ENCODE results near the gene FBN1.

FBN1 gene

DNA sequence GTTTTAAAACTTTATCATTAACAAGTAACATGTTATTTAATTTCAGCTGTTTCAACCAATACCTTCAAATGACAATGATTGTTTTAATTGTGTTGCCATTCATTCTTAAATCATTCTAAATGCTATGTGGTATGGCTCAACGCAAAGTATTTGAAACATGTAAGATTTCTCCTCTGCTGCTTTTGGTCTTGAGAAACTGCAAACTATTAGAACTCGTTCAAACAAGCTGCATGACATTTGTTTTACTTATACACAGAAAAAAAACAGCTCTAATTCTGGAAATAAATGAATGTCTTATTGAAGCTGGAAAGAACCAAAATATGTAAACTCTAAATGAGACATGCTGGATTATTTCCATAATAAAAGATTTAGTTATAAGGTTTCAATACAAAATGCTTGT lies 29.3 kb downstream of the FBN1 start:
- Mint-ChIP-seq H3K36me3 (no peaks in the 10 kb centered on the region), H3K9me3 (no peaks in the 10 kb centered on the region), H3K4me3 (no peak overlapping the region), H3K27ac (no peak overlapping the region), H3K4me1 (no peaks in the 10 kb centered on the region)
- DNase-seq (ENCODE audit: low spot score in 2 of 2) (no peak), ATAC-seq (no peak)

GRCh38 chr15:48614051-48614450 lies 31.5 kb downstream of the FBN1 start:
- no peaks in the 10 kb centered on the region for H3K36me3 Mint-ChIP-seq
- H3K27ac Mint-ChIP-seq: no peak overlapping the region
- no peaks in the 10 kb centered on the region for H3K4me1 Mint-ChIP-seq
- no peak for ATAC-seq
- H3K9me3 Mint-ChIP-seq: no peaks in the 10 kb centered on the region
- H3K4me3 Mint-ChIP-seq: no peak overlapping the region
- no peak for DNase-seq (ENCODE audit: low spot score in 2 of 2)

DNA sequence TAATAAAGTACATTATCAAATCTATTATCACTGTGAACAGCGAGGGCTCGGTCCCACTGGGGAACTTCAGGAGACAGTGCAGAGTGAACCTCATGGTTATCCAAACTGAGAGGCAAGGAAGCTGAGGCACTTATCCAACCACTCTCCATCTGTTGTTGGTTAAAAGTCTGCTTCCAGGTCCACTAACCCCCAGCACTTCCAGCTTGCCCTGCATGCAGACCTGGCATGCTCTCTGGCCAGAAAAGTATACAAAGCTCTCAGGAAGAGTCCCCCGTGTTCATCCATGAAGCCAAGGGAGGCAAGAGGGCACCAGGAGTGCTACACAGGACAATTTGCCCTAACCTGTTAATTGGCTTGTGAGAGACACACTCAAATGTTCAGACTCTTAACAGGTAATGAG lies 36.0 kb downstream of the FBN1 start:
- no peak overlapping the region for H3K4me3 Mint-ChIP-seq
- H3K27ac Mint-ChIP-seq: no peak overlapping the region
- no peaks in the 10 kb centered on the region for H3K36me3 Mint-ChIP-seq
- ATAC-seq (no peak), DNase-seq (ENCODE audit: low spot score in 2 of 2) (no peak)
- H3K9me3 Mint-ChIP-seq: no peaks in the 10 kb centered on the region
- no peaks in the 10 kb centered on the region for H3K4me1 Mint-ChIP-seq

DNA sequence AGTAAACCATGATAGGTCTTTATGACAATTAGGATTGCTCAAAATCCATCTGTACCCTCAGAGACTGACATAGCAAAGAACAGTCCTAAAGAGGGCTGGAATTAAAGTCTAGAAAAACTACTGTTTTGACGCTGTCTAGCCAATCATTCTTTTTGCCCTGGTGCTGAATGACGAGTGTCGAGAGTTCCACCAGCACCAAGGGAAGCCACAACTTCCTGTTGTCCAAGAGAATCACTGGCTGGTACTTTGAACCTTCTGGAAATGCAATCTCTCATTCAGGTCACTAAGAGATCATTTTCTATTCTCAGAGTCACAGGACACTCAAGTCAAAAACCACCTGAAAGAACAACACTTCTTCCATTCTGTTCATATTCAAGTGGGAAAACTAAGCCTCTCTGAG lies 37.7 kb downstream of the FBN1 start:
- ATAC-seq: no peak
- H3K9me3 Mint-ChIP-seq: no peaks in the 10 kb centered on the region
- no peaks in the 10 kb centered on the region for H3K4me1 Mint-ChIP-seq
- no peak overlapping the region for H3K27ac Mint-ChIP-seq
- no peak overlapping the region for H3K4me3 Mint-ChIP-seq
- no peaks in the 10 kb centered on the region for H3K36me3 Mint-ChIP-seq
- DNase-seq (ENCODE audit: low spot score in 2 of 2): no peak

DNA sequence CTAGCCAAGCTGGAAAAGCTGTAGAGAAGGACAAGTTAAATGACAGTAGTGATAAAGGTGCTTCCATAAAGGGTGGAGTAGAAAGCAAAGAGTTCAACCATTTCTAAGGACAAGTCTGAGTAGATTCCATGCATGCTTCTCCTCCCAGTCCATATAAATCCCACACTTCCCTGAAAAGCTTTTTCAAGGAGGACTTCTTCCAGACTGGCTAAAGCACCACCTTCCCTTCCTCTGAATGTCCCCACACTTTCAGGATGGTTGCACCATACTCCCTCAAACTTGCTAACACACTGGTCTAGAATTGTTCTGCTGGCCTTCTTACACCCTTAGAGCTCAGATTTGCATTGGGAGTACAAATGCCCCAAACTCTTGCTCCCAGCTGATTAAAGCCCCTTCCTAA lies 40.9 kb downstream of the FBN1 start:
- Mint-ChIP-seq H3K4me3 (no peak overlapping the region), H3K4me1 (no peaks in the 10 kb centered on the region), H3K36me3 (no peaks in the 10 kb centered on the region), H3K9me3 (no peaks in the 10 kb centered on the region), H3K27ac (no peak overlapping the region)
- DNase-seq (ENCODE audit: low spot score in 2 of 2) (no peak), ATAC-seq (no peak)

GRCh38 chr15:48603922-48604321 lies 41.6 kb downstream of the FBN1 start:
- Mint-ChIP-seq H3K9me3 (no peaks in the 10 kb centered on the region), H3K4me1 (no peaks in the 10 kb centered on the region), H3K36me3 (no peaks in the 10 kb centered on the region), H3K27ac (no peak overlapping the region), H3K4me3 (no peak overlapping the region)
- no peak for DNase-seq (ENCODE audit: low spot score in 2 of 2)
- ATAC-seq: no peak

DNA sequence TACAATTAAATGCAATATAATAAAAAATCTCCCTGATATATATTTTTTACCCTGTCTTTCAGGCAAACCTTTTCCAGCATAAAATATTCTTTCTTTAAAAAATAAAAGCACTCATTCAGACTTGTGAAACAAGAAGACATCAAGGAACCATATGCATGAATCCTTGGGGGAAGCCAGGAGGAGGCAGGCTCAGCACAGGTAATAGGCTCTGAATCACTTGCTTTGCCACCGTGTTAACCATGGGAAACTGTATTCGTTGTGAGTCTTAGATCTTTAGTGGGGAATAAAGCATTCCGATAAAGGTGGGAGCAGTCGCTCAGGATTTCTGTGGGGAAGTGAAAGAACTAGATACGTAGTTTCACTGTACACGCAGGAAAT lies 42.4 kb downstream of the FBN1 start:
- DNase-seq (ENCODE audit: low spot score in 2 of 2) (no peak), ATAC-seq (no peak)
- Mint-ChIP-seq H3K9me3 (no peaks in the 10 kb centered on the region), H3K36me3 (no peaks in the 10 kb centered on the region), H3K27ac (no peak overlapping the region), H3K4me3 (no peak overlapping the region), H3K4me1 (no peaks in the 10 kb centered on the region)

DNA sequence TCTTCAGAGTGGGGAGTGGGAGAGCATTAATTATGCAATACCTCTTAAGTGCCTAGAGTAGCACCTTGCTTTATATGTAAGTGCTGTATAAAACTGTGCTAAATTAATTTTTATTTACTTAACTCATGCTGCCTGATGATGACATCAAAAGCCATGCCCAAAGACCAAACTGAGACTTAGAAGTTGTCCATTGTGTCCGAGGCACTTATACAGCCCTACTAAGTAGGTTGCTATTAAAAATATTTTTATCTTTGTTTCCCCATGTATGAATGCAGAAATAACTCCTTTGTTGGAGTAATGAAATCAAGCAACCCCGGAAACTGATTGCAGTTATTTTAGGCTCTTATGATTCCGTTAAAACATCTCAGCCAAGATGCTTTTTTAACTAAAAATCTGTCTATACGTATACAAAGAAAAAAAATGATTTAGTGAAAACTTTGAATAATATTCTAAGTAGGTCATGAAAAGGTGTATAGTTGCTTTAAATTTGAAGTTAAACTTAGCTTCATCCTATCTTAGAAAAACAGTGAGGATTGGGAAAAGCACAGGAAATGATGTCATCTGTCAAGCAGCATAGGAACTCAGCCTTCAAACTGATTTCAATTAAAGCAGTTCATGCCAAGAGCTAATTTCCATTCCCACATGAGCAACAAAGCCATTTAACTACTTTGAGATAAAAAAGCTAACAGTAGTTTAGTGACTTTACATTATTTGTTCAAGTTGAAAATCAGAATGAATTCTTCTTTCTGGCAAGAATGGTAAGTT lies 43.0 kb downstream of the FBN1 start:
- no peak for ATAC-seq
- no peak for DNase-seq (ENCODE audit: low spot score in 2 of 2)
- Mint-ChIP-seq H3K36me3 (no peaks in the 10 kb centered on the region), H3K4me1 (no peaks in the 10 kb centered on the region), H3K4me3 (no peak overlapping the region), H3K9me3 (no peaks in the 10 kb centered on the region), H3K27ac (no peak overlapping the region)

DNA sequence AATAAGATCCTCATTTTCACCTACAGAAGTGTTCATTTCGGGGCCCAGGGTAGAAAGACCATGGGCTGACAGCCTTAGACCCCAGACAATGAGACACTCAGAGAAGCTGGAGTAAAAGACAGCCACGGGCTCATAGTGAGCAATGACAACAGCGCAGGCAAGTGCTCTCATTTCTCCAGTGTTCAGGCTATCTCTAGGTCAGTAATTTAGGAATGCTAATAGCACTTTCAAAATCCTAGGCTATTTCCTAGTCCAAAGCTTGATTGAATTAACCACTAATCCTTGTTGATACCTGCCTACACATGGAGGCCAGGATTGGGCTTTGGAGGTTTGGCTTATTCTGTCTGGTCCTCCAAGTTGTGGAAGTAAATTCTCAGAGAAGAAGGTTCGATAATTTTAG lies 44.4 kb downstream of the FBN1 start:
- Mint-ChIP-seq H3K4me3 (no peak overlapping the region), H3K4me1 (no peaks in the 10 kb centered on the region), H3K9me3 (no peaks in the 10 kb centered on the region), H3K36me3 (no peaks in the 10 kb centered on the region), H3K27ac (no peak overlapping the region)
- ATAC-seq: no peak
- DNase-seq (ENCODE audit: low spot score in 2 of 2): no peak

- no peak for DNase-seq (ENCODE audit: low spot score in 2 of 2)
Measured at GRCh38 chr15:48596841-48597240, 48.7 kb downstream of the FBN1 start.

GRCh38 chr15:48596415-48596814 lies 49.1 kb downstream of the FBN1 start:
- no peaks in the 10 kb centered on the region for H3K9me3 Mint-ChIP-seq
- H3K4me1 Mint-ChIP-seq: no peaks in the 10 kb centered on the region
- no peak overlapping the region for H3K4me3 Mint-ChIP-seq
- H3K36me3 Mint-ChIP-seq: no peaks in the 10 kb centered on the region
- H3K27ac Mint-ChIP-seq: no peak overlapping the region
- no peak for DNase-seq (ENCODE audit: low spot score in 2 of 2)
- ATAC-seq: no peak

More at GRCh38 chr15:48596841-48597240, 48.7 kb downstream of the FBN1 start:
- Mint-ChIP-seq H3K9me3 (no peaks in the 10 kb centered on the region), H3K27ac (no peak overlapping the region), H3K4me3 (no peak overlapping the region), H3K36me3 (no peaks in the 10 kb centered on the region), H3K4me1 (no peaks in the 10 kb centered on the region)
- ATAC-seq: no peak

DNA sequence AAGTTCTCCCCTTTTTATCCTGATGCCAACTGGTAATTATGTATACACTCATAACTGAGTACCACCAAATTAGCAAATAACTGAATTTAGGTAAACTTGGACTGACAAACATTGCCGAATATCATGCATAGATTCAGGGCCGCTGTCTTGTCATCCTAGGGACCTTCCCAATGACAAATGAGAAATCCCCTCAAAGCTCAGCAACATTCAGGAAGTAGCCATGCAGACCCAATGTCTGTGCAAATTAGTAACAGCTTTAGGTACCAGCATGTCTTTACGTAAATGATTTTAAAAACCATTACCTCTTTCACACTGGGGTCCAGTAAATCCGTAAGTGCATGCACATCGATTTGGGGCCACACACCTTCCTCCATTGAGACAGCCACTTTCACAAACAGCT lies 49.5 kb downstream of the FBN1 start:
- ATAC-seq (no peak), DNase-seq (ENCODE audit: low spot score in 2 of 2) (no peak)
- Mint-ChIP-seq H3K36me3 (no peaks in the 10 kb centered on the region), H3K4me1 (no peaks in the 10 kb centered on the region), H3K4me3 (no peak overlapping the region), H3K27ac (no peak overlapping the region), H3K9me3 (no peaks in the 10 kb centered on the region)

DNA sequence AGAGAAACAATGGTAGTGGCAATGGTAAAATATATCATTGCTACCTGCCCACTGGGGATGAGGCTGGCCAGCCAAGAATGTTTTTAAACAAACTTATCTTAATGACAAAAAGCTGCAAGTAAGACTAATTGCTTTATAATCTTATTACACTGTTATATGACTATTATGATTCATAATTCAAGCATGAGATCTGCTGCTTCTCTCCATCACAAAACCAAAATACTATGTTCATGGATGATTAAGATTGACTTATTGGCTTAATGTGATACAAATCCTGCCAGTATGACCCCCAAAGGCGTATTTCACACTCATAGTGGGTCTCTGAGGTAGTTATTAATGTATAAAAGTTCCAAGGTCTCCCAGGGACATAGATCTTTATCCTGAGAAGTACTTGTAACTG lies 52.6 kb downstream of the FBN1 start:
- no peaks in the 10 kb centered on the region for H3K9me3 Mint-ChIP-seq
- no peaks in the 10 kb centered on the region for H3K4me1 Mint-ChIP-seq
- ATAC-seq (no peak), DNase-seq (ENCODE audit: low spot score in 2 of 2) (no peak)
- no peak overlapping the region for H3K27ac Mint-ChIP-seq
- no peaks in the 10 kb centered on the region for H3K36me3 Mint-ChIP-seq
- H3K4me3 Mint-ChIP-seq: no peak overlapping the region

- H3K27ac Mint-ChIP-seq: no peak overlapping the region
- H3K4me3 Mint-ChIP-seq: no peak overlapping the region
- H3K4me1 Mint-ChIP-seq: no peaks in the 10 kb centered on the region
- DNase-seq (ENCODE audit: low spot score in 2 of 2) (no peak), ATAC-seq (no peak)
- H3K9me3 Mint-ChIP-seq: no peaks in the 10 kb centered on the region
- no peaks in the 10 kb centered on the region for H3K36me3 Mint-ChIP-seq
Measured at GRCh38 chr15:48592221-48592731, 53.2 kb downstream of the FBN1 start.

GRCh38 chr15:48590723-48591122 lies 54.8 kb downstream of the FBN1 start:
- Mint-ChIP-seq H3K4me1 (no peaks in the 10 kb centered on the region), H3K36me3 (no peaks in the 10 kb centered on the region), H3K4me3 (no peak overlapping the region), H3K9me3 (no peaks in the 10 kb centered on the region), H3K27ac (no peak overlapping the region)
- DNase-seq (ENCODE audit: low spot score in 2 of 2): no peak
- ATAC-seq: no peak

- Mint-ChIP-seq H3K9me3 (no peaks in the 10 kb centered on the region), H3K4me3 (no peak overlapping the region)
- DNase-seq (ENCODE audit: low spot score in 2 of 2): no peak
Measured at GRCh38 chr15:48584812-48585563, 60.5 kb downstream of the FBN1 start.

More at GRCh38 chr15:48584812-48585563, 60.5 kb downstream of the FBN1 start:
- Mint-ChIP-seq H3K36me3 (no peaks in the 10 kb centered on the region), H3K4me1 (no peaks in the 10 kb centered on the region), H3K27ac (no peak overlapping the region)
- ATAC-seq: no peak

Data from stimulated activated effector memory CD8-positive, alpha-beta T cell treated with anti-CD3 and anti-CD28 coated beads, Interleukin-12 subunit alpha, Interleukin-12 subunit beta, amount 100 ng/mL, for 72 hours (primary cell).